Measurements from ENCODE around the gene ADAM29. TPM values are rescaled to one million over a fixed set of nuclear protein-coding genes. Genes with fewer than 3 reads are reported as not detected.

The ADAM29 gene
- not detected in 5 replicates for total RNA-seq (2022; extraction: Qiagen RNA extraction; ENCODE audit: low read depth)

GRCh38 chr4:174918058-174918457 is at the start of gene ADAM29:
ADAM29 (plus strand) TSS chr4:174918358; CDS start chr4:174975526, 57,168 bp downstream.

Other genes starting within 250 kb of the ADAM29 start
- gene GLRA3, start 89.1 kb upstream of the ADAM29 start, total RNA-seq (2022; extraction: Qiagen RNA extraction; ENCODE audit: low read depth) = not detected in 5 replicates